Activated naive CD8-positive, alpha-beta T cell treated with anti-CD3 and anti-CD28 coated beads, Interleukin-2, amount 50 U/mL, for 16 hours (primary cell): ENCODE data around the gene SORCS3.

Experiments used
- DNase-seq: peaks from one replicate; pipeline ENCODE4 v3.0.0-alpha.2; 2020; ENCODE audit warnings: low read depth, low spot score

The SORCS3 gene

GRCh38 chr10:105181626-105182025 lies 540.5 kb downstream of the SORCS3 start:
- DNase-seq: no peak

- DNase-seq: no peak
Observed at GRCh38 chr10:105183536-105183935, 542.4 kb downstream of the SORCS3 start.

GRCh38 chr10:105185161-105185560 lies 544.1 kb downstream of the SORCS3 start:
- DNase-seq: no peak

GRCh38 chr10:105187243-105187642 lies 546.2 kb downstream of the SORCS3 start:
- no peak for DNase-seq

- DNase-seq: no peak
Observed at GRCh38 chr10:105188737-105189462, 547.8 kb downstream of the SORCS3 start.

- no peak for DNase-seq
Observed at GRCh38 chr10:105189463-105189800, 548.3 kb downstream of the SORCS3 start.

GRCh38 chr10:105192146-105192545 lies 551.1 kb downstream of the SORCS3 start:
- DNase-seq: no peak

GRCh38 chr10:105192861-105193260 lies 551.8 kb downstream of the SORCS3 start:
- DNase-seq: no peak

- DNase-seq: no peak
Observed at GRCh38 chr10:105195831-105196230, 554.7 kb downstream of the SORCS3 start.

GRCh38 chr10:105197598-105198364 lies 556.7 kb downstream of the SORCS3 start:
- no peak for DNase-seq

GRCh38 chr10:105206616-105207015 lies 565.5 kb downstream of the SORCS3 start:
- no peak for DNase-seq

GRCh38 chr10:105207476-105207995 lies 566.4 kb downstream of the SORCS3 start:
- DNase-seq: no peak

- no peak for DNase-seq
Observed at GRCh38 chr10:105210546-105210945, 569.5 kb downstream of the SORCS3 start.

GRCh38 chr10:105237685-105238084 lies 596.6 kb downstream of the SORCS3 start:
- DNase-seq: no peak

- DNase-seq: no peak
Observed at GRCh38 chr10:105239311-105240219, 598.5 kb downstream of the SORCS3 start.

GRCh38 chr10:105241254-105241653 lies 600.2 kb downstream of the SORCS3 start:
- no peak for DNase-seq

GRCh38 chr10:105243381-105243780 lies 602.3 kb downstream of the SORCS3 start:
- no peak for DNase-seq

- DNase-seq: no peak
Observed at GRCh38 chr10:105243825-105244224, 602.7 kb downstream of the SORCS3 start.

- no peak for DNase-seq
Observed at GRCh38 chr10:105247831-105248499, 606.9 kb downstream of the SORCS3 start.

GRCh38 chr10:105252911-105253310 lies 611.8 kb downstream of the SORCS3 start:
- no peak for DNase-seq

- no peak for DNase-seq
Observed at GRCh38 chr10:105253515-105254212, 612.6 kb downstream of the SORCS3 start.
